Activated naive CD8-positive, alpha-beta T cell (primary cell): Measurements from ENCODE around the gene GRK1.

Experiments
- H3K27ac Mint-ChIP-seq: one replicate; pipeline ENCODE4 v1.8.0; 2021; ENCODE audit warnings: mixed read lengths
- H3K27me3 Mint-ChIP-seq: one replicate; pipeline ENCODE4 v1.8.0; 2021; ENCODE audit warnings: mixed read lengths
- H3K36me3 Mint-ChIP-seq: one replicate; pipeline ENCODE4 v1.8.0; 2021; ENCODE audit warnings: mixed read lengths
- H3K4me1 Mint-ChIP-seq: one replicate; pipeline ENCODE4 v1.8.0; 2021; ENCODE audit warnings: low read depth, mixed read lengths
- H3K4me3 Mint-ChIP-seq: one replicate; pipeline ENCODE4 v1.8.0; 2021; ENCODE audit warnings: mild to moderate bottlenecking, mixed read lengths
- H3K9me3 Mint-ChIP-seq: one replicate; pipeline ENCODE4 v1.8.0; 2021; ENCODE audit warnings: low read depth, mixed read lengths

GRK1 gene

GRCh38 chr13:113638806-113639205 lies 28.2 kb upstream of the GRK1 start:
- Mint-ChIP-seq H3K27me3 (no peaks in the 10 kb centered on the region), H3K9me3 (no peaks in the 10 kb centered on the region), H3K4me1 (peaks cover 21% of the 10 kb centered on the region)

GRCh38 chr13:113639616-113640262 lies 27.3 kb upstream of the GRK1 start:
- no peak overlapping the region for H3K4me3 Mint-ChIP-seq
- H3K36me3 Mint-ChIP-seq, result peaks cover 25% of the 10 kb centered on the region
- H3K9me3 Mint-ChIP-seq, result no peaks in the 10 kb centered on the region
- peaks cover 12% of the 10 kb centered on the region for H3K4me1 Mint-ChIP-seq
- no peaks in the 10 kb centered on the region for H3K27me3 Mint-ChIP-seq
- no peak overlapping the region for H3K27ac Mint-ChIP-seq

More at GRCh38 chr13:113638806-113639205, 28.2 kb upstream of the GRK1 start:
- H3K27ac Mint-ChIP-seq, result no peak overlapping the region
- H3K4me3 Mint-ChIP-seq, result no peak overlapping the region
- peaks cover 30% of the 10 kb centered on the region for H3K36me3 Mint-ChIP-seq

GRCh38 chr13:113641426-113641825 lies 25.6 kb upstream of the GRK1 start:
- Mint-ChIP-seq H3K27me3 (no peaks in the 10 kb centered on the region), H3K36me3 (peaks cover 25% of the 10 kb centered on the region), H3K9me3 (no peaks in the 10 kb centered on the region), H3K4me3 (no peak overlapping the region), H3K4me1 (peaks cover 18% of the 10 kb centered on the region), H3K27ac (no peak overlapping the region)

- no peaks in the 10 kb centered on the region for H3K9me3 Mint-ChIP-seq
- H3K4me1 Mint-ChIP-seq, result peaks cover 28% of the 10 kb centered on the region
- no peak overlapping the region for H3K27ac Mint-ChIP-seq
Observed at GRCh38 chr13:113642563-113642962, 24.5 kb upstream of the GRK1 start.

GRCh38 chr13:113643593-113643992 lies 23.4 kb upstream of the GRK1 start:
- Mint-ChIP-seq H3K27me3 (no peaks in the 10 kb centered on the region), H3K4me1 (peaks cover 31% of the 10 kb centered on the region), H3K4me3 (no peak overlapping the region), H3K36me3 (peaks cover 25% of the 10 kb centered on the region), H3K9me3 (no peaks in the 10 kb centered on the region), H3K27ac (no peak overlapping the region)

More at GRCh38 chr13:113642563-113642962, 24.5 kb upstream of the GRK1 start:
- peaks cover 25% of the 10 kb centered on the region for H3K36me3 Mint-ChIP-seq
- no peak overlapping the region for H3K4me3 Mint-ChIP-seq
- no peaks in the 10 kb centered on the region for H3K27me3 Mint-ChIP-seq

GRCh38 chr13:113644800-113645199 lies 22.2 kb upstream of the GRK1 start:
- no peak overlapping the region for H3K4me3 Mint-ChIP-seq
- H3K27me3 Mint-ChIP-seq, result no peaks in the 10 kb centered on the region
- peaks cover 20% of the 10 kb centered on the region for H3K36me3 Mint-ChIP-seq
- H3K4me1 Mint-ChIP-seq, result peaks cover 26% of the 10 kb centered on the region
- no peak overlapping the region for H3K27ac Mint-ChIP-seq
- no peaks in the 10 kb centered on the region for H3K9me3 Mint-ChIP-seq

- Mint-ChIP-seq H3K36me3 (peaks cover 17% of the 10 kb centered on the region), H3K4me1 (peaks cover 26% of the 10 kb centered on the region), H3K9me3 (no peaks in the 10 kb centered on the region), H3K27ac (no peak overlapping the region), H3K4me3 (no peak overlapping the region), H3K27me3 (no peaks in the 10 kb centered on the region)
Observed at GRCh38 chr13:113645329-113645728, 21.7 kb upstream of the GRK1 start.

GRCh38 chr13:113646376-113646775 lies 20.6 kb upstream of the GRK1 start:
- H3K27me3 Mint-ChIP-seq, result no peaks in the 10 kb centered on the region
- peak overlapping the region; percentile 9 for H3K4me3 Mint-ChIP-seq
- H3K36me3 Mint-ChIP-seq, result peaks cover 11% of the 10 kb centered on the region
- peak overlapping the region; percentile 0 for H3K27ac Mint-ChIP-seq
- H3K4me1 Mint-ChIP-seq, result peaks cover 25% of the 10 kb centered on the region
- H3K9me3 Mint-ChIP-seq, result no peaks in the 10 kb centered on the region

- Mint-ChIP-seq H3K4me3 (peak overlapping the region; percentile 9), H3K27ac (no peak overlapping the region), H3K4me1 (peaks cover 25% of the 10 kb centered on the region), H3K36me3 (peaks cover 8% of the 10 kb centered on the region), H3K9me3 (no peaks in the 10 kb centered on the region), H3K27me3 (no peaks in the 10 kb centered on the region)
Observed at GRCh38 chr13:113646921-113647340, 20.1 kb upstream of the GRK1 start.

GRCh38 chr13:113647351-113648215 lies 19.4 kb upstream of the GRK1 start:
- H3K27ac Mint-ChIP-seq, result no peak overlapping the region
- no peaks in the 10 kb centered on the region for H3K27me3 Mint-ChIP-seq
- peaks cover 2% of the 10 kb centered on the region for H3K36me3 Mint-ChIP-seq
- H3K4me3 Mint-ChIP-seq, result no peak overlapping the region
- H3K9me3 Mint-ChIP-seq, result no peaks in the 10 kb centered on the region
- peaks cover 25% of the 10 kb centered on the region for H3K4me1 Mint-ChIP-seq

- Mint-ChIP-seq H3K4me3 (no peak overlapping the region), H3K36me3 (peaks cover 2% of the 10 kb centered on the region), H3K9me3 (no peaks in the 10 kb centered on the region), H3K27me3 (no peaks in the 10 kb centered on the region), H3K4me1 (peaks cover 25% of the 10 kb centered on the region), H3K27ac (no peak overlapping the region)
Observed at GRCh38 chr13:113648216-113648610, 18.8 kb upstream of the GRK1 start.

GRCh38 chr13:113649212-113649611 lies 17.8 kb upstream of the GRK1 start:
- H3K36me3 Mint-ChIP-seq, result no peaks in the 10 kb centered on the region
- no peaks in the 10 kb centered on the region for H3K27me3 Mint-ChIP-seq
- H3K4me1 Mint-ChIP-seq, result peaks cover 31% of the 10 kb centered on the region
- H3K9me3 Mint-ChIP-seq, result no peaks in the 10 kb centered on the region
- H3K27ac Mint-ChIP-seq, result no peak overlapping the region
- no peak overlapping the region for H3K4me3 Mint-ChIP-seq

- Mint-ChIP-seq H3K4me1 (peaks cover 27% of the 10 kb centered on the region), H3K4me3 (no peak overlapping the region), H3K9me3 (no peaks in the 10 kb centered on the region), H3K36me3 (no peaks in the 10 kb centered on the region), H3K27me3 (no peaks in the 10 kb centered on the region), H3K27ac (no peak overlapping the region)
Observed at GRCh38 chr13:113650275-113650674, 16.7 kb upstream of the GRK1 start.

GRCh38 chr13:113650731-113651148 lies 16.3 kb upstream of the GRK1 start:
- Mint-ChIP-seq H3K4me1 (peaks cover 26% of the 10 kb centered on the region), H3K9me3 (no peaks in the 10 kb centered on the region), H3K27ac (no peak overlapping the region), H3K27me3 (no peaks in the 10 kb centered on the region), H3K36me3 (no peaks in the 10 kb centered on the region), H3K4me3 (no peak overlapping the region)
